NCI-H1694 treated with DMSO at 0.1 percent for 48 hours (cell line): ENCODE measurements around the gene WDR91.
"Not testable (repeated sequence)": the region's sequence is repeated elsewhere in the genome, so short reads cannot be mapped to it uniquely, and the experiment has no call there.

Experiments
- DNase-seq: peaks from one replicate; lab custom pipeline; 2025; lab: John Stamatoyannopoulos, UW

Gene WDR91

GRCh38 chr7:135233570-135233969, 22.2 kb upstream of the WDR91 start, which contains the start of gene STRA8:
TSS of gene STRA8 (plus strand) at chr7:135233838. CDS start at chr7:135240525, 6,687 bp downstream.
- no peak for DNase-seq

GRCh38 chr7:135232720-135233119, 21.4 kb upstream of the WDR91 start:
- DNase-seq, result no peak

- DNase-seq, result no peak
Measured at GRCh38 chr7:135232087-135232486, 20.8 kb upstream of the WDR91 start.

- no peak for DNase-seq
Measured at GRCh38 chr7:135231686-135232085, 20.4 kb upstream of the WDR91 start.

GRCh38 chr7:135224027-135224426, 12.7 kb upstream of the WDR91 start:
- DNase-seq, result no peak

- no peak for DNase-seq
Measured at GRCh38 chr7:135217645-135218509, 6.6 kb upstream of the WDR91 start.

- DNase-seq, result no peak
Measured at GRCh38 chr7:135215698-135216097, 4.4 kb upstream of the WDR91 start.

- DNase-seq, result no peak
Measured at GRCh38 chr7:135215180-135215579, 3.9 kb upstream of the WDR91 start.

- no peak for DNase-seq
Measured at GRCh38 chr7:135213831-135214230, 2.5 kb upstream of the WDR91 start.

GRCh38 chr7:135211946-135212685, 790 bp upstream of the WDR91 start:
- not testable (repeated sequence) for DNase-seq

- DNase-seq, result no peak
Measured at GRCh38 chr7:135210888-135211178, 493 bp downstream of the WDR91 start.

- no peak for DNase-seq
Measured at GRCh38 chr7:135209225-135209834, 2.0 kb downstream of the WDR91 start.

- DNase-seq, result no peak
Measured at GRCh38 chr7:135208102-135208793, 3.1 kb downstream of the WDR91 start.

- no peak for DNase-seq
Measured at GRCh38 chr7:135207406-135208101, 3.8 kb downstream of the WDR91 start.

GRCh38 chr7:135206941-135207391, 4.4 kb downstream of the WDR91 start:
- DNase-seq, result no peak

GRCh38 chr7:135205850-135206249, 5.5 kb downstream of the WDR91 start:
- no peak for DNase-seq

GRCh38 chr7:135204876-135205275, 6.5 kb downstream of the WDR91 start:
- DNase-seq, result no peak

- DNase-seq, result no peak
Measured at GRCh38 chr7:135204341-135204749, 7.0 kb downstream of the WDR91 start.

GRCh38 chr7:135201350-135201749, 10.0 kb downstream of the WDR91 start:
- DNase-seq, result no peak

- DNase-seq, result no peak
Measured at GRCh38 chr7:135200821-135201331, 10.4 kb downstream of the WDR91 start.

- no peak for DNase-seq
Measured at GRCh38 chr7:135199439-135199838, 11.9 kb downstream of the WDR91 start.
